Stimulated activated naive B cell treated with anti-CD40 and anti-IgM and Interleukin-4, amounts not matched to agents 10 μg/mL and 1 μg/mL and 100 μg/mL, for 72 hours (primary cell): ENCODE measurements around the gene DNM1.
"Not testable (repeated sequence)": the region's sequence is repeated elsewhere in the genome, so short reads cannot be mapped to it uniquely, and the experiment has no call there.

Source experiments
- ATAC-seq, 2 donors: fragments of 150-1000 bp; cut with Tn5 transposase; replicated peaks; 2 replicates each; pipeline ENCODE4 v1.10.0; 2021; ENCODE audit warnings: moderate library complexity in 1 of 2
- DNase-seq: peaks from one replicate; pipeline ENCODE4 v3.0.0; 2021
- H3K27ac Mint-ChIP-seq: one replicate; pipeline ENCODE4 v1.8.0; 2022; ENCODE audit warnings: mild to moderate bottlenecking, mixed read lengths
- H3K27me3 Mint-ChIP-seq, 2 donors: one replicate each; pipeline ENCODE4 v1.8.0; 2022; ENCODE audit warnings: mixed read lengths in 2 of 2
- H3K36me3 Mint-ChIP-seq, 2 donors: one replicate each; pipeline ENCODE4 v1.8.0; 2022; ENCODE audit warnings: mixed read lengths in 2 of 2, mild to moderate bottlenecking in 1 of 2
- H3K4me1 Mint-ChIP-seq, 2 donors: one replicate each; pipeline ENCODE4 v1.8.0; 2022; ENCODE audit warnings: mixed read lengths in 2 of 2, mild to moderate bottlenecking in 1 of 2
- H3K4me3 Mint-ChIP-seq, 2 donors: one replicate each; pipeline ENCODE4 v1.8.0; 2022; ENCODE audit warnings: mild to moderate bottlenecking in 2 of 2, mixed read lengths in 2 of 2, moderate library complexity in 1 of 2
- H3K9me3 Mint-ChIP-seq, 2 donors: one replicate each; pipeline ENCODE4 v1.8.0; 2022; ENCODE audit warnings: mixed read lengths in 2 of 2, mild to moderate bottlenecking in 1 of 2

The DNM1 gene

GRCh38 chr9:128219831-128220230, 16.7 kb downstream of the DNM1 start:
- DNase-seq, result no peak
- peaks cover 0 to 2% of the 10 kb centered on the region in 2 donors for H3K27me3 Mint-ChIP-seq

GRCh38 chr9:128222026-128222425, 18.8 kb downstream of the DNM1 start:
- Mint-ChIP-seq H3K27me3 (peaks cover 0 to 16% of the 10 kb centered on the region in 2 donors), H3K9me3 (no peaks in the 10 kb centered on the region), H3K36me3 (no peaks in the 10 kb centered on the region), H3K4me3 (no peak overlapping the region), H3K27ac (no peak overlapping the region), H3K4me1 (peaks cover 6 to 13% of the 10 kb centered on the region in 2 donors)
- ATAC-seq (no peak), DNase-seq (no peak)

More at GRCh38 chr9:128219831-128220230, 16.7 kb downstream of the DNM1 start:
- Mint-ChIP-seq H3K4me3 (no peak overlapping the region), H3K9me3 (no peaks in the 10 kb centered on the region), H3K27ac (no peak overlapping the region), H3K4me1 (peaks cover 9 to 13% of the 10 kb centered on the region in 2 donors), H3K36me3 (no peaks in the 10 kb centered on the region)
- ATAC-seq, result no peak

GRCh38 chr9:128222880-128223670, 19.9 kb downstream of the DNM1 start:
- Mint-ChIP-seq H3K36me3 (no peaks in the 10 kb centered on the region), H3K4me3 (no peak overlapping the region), H3K9me3 (no peaks in the 10 kb centered on the region), H3K4me1 (peaks cover 6 to 11% of the 10 kb centered on the region in 2 donors), H3K27ac (no peak overlapping the region), H3K27me3 (peaks cover 0 to 16% of the 10 kb centered on the region in 2 donors)
- DNase-seq (no peak), ATAC-seq (no peak)

GRCh38 chr9:128224877-128225276, 21.7 kb downstream of the DNM1 start:
- no peaks in the 10 kb centered on the region for H3K36me3 Mint-ChIP-seq
- no peak for ATAC-seq
- no peaks in the 10 kb centered on the region for H3K4me1 Mint-ChIP-seq
- no peak overlapping the region for H3K27ac Mint-ChIP-seq
- DNase-seq, result no peak
- H3K4me3 Mint-ChIP-seq, result no peak overlapping the region
- H3K27me3 Mint-ChIP-seq, result peaks cover 0 to 16% of the 10 kb centered on the region in 2 donors
- H3K9me3 Mint-ChIP-seq, result no peaks in the 10 kb centered on the region

- no peak overlapping the region for H3K27ac Mint-ChIP-seq
- no peaks in the 10 kb centered on the region for H3K4me1 Mint-ChIP-seq
- no peak overlapping the region for H3K4me3 Mint-ChIP-seq
- DNase-seq (no peak), ATAC-seq (no peak)
- H3K27me3 Mint-ChIP-seq, result peaks cover 0 to 16% of the 10 kb centered on the region in 2 donors
- H3K36me3 Mint-ChIP-seq, result no peaks in the 10 kb centered on the region
- no peaks in the 10 kb centered on the region for H3K9me3 Mint-ChIP-seq
Measured at GRCh38 chr9:128225770-128226411, 22.7 kb downstream of the DNM1 start.

GRCh38 chr9:128226412-128226801, 23.2 kb downstream of the DNM1 start:
- no peaks in the 10 kb centered on the region for H3K9me3 Mint-ChIP-seq
- no peaks in the 10 kb centered on the region for H3K4me1 Mint-ChIP-seq
- ATAC-seq (no peak), DNase-seq (no peak)
- no peaks in the 10 kb centered on the region for H3K36me3 Mint-ChIP-seq
- H3K4me3 Mint-ChIP-seq, result no peak overlapping the region
- no peak overlapping the region for H3K27ac Mint-ChIP-seq
- H3K27me3 Mint-ChIP-seq, result peaks cover 0 to 16% of the 10 kb centered on the region in 2 donors

GRCh38 chr9:128230897-128231296, 27.7 kb downstream of the DNM1 start:
- DNase-seq, H3K27ac Mint-ChIP-seq, H3K9me3 Mint-ChIP-seq, H3K4me1 Mint-ChIP-seq, H3K4me3 Mint-ChIP-seq, H3K36me3 Mint-ChIP-seq, ATAC-seq: not testable (repeated sequence)
- peaks cover 1 to 13% of the 10 kb centered on the region in 2 donors for H3K27me3 Mint-ChIP-seq

GRCh38 chr9:128231638-128232527, 28.7 kb downstream of the DNM1 start:
- H3K4me1 Mint-ChIP-seq, result no peaks in the 10 kb centered on the region
- ATAC-seq, result no peak
- no peaks in the 10 kb centered on the region for H3K9me3 Mint-ChIP-seq
- no peak overlapping the region for H3K27ac Mint-ChIP-seq
- no peak overlapping the region for H3K4me3 Mint-ChIP-seq
- H3K36me3 Mint-ChIP-seq, result no peaks in the 10 kb centered on the region
- peaks cover 5% of the 10 kb centered on the region in 2 donors for H3K27me3 Mint-ChIP-seq
- DNase-seq, result no peak

GRCh38 chr9:128232528-128233428, 29.6 kb downstream of the DNM1 start:
- DNase-seq, result no peak
- H3K4me3 Mint-ChIP-seq, result no peak overlapping the region
- H3K36me3 Mint-ChIP-seq, result no peaks in the 10 kb centered on the region
- H3K27ac Mint-ChIP-seq, result no peak overlapping the region
- no peaks in the 10 kb centered on the region for H3K4me1 Mint-ChIP-seq
- H3K9me3 Mint-ChIP-seq, result no peaks in the 10 kb centered on the region
- no peak for ATAC-seq
- H3K27me3 Mint-ChIP-seq, result peaks cover 5% of the 10 kb centered on the region in 2 donors

- Mint-ChIP-seq H3K27me3 (peaks cover 5 to 7% of the 10 kb centered on the region in 2 donors), H3K27ac (no peak overlapping the region), H3K4me3 (no peak overlapping the region), H3K9me3 (no peaks in the 10 kb centered on the region), H3K4me1 (no peaks in the 10 kb centered on the region), H3K36me3 (no peaks in the 10 kb centered on the region)
- no peak for DNase-seq
- ATAC-seq, result no peak
Measured at GRCh38 chr9:128233817-128234406, 30.7 kb downstream of the DNM1 start.

GRCh38 chr9:128242124-128242523, 38.9 kb downstream of the DNM1 start:
- Mint-ChIP-seq H3K9me3 (no peaks in the 10 kb centered on the region), H3K36me3 (no peaks in the 10 kb centered on the region), H3K4me3 (no peak overlapping the region), H3K27me3 (peaks cover 40% of the 10 kb centered on the region in 2 donors), H3K27ac (no peak overlapping the region), H3K4me1 (peaks cover 12 to 18% of the 10 kb centered on the region in 2 donors)
- no peak for ATAC-seq
- no peak for DNase-seq

- peaks cover 40% of the 10 kb centered on the region in 2 donors for H3K27me3 Mint-ChIP-seq
- no peaks in the 10 kb centered on the region for H3K36me3 Mint-ChIP-seq
- no peak overlapping the region for H3K27ac Mint-ChIP-seq
- no peak overlapping the region for H3K4me3 Mint-ChIP-seq
- H3K9me3 Mint-ChIP-seq, result no peaks in the 10 kb centered on the region
- peaks cover 12 to 18% of the 10 kb centered on the region in 2 donors for H3K4me1 Mint-ChIP-seq
- no peak for DNase-seq
- ATAC-seq, result no peak
Measured at GRCh38 chr9:128242828-128243214, 39.6 kb downstream of the DNM1 start.

GRCh38 chr9:128243215-128244018, 40.2 kb downstream of the DNM1 start:
- DNase-seq (no peak), ATAC-seq (no peak)
- Mint-ChIP-seq H3K4me1 (peaks cover 12 to 18% of the 10 kb centered on the region in 2 donors), H3K4me3 (no peak overlapping the region), H3K36me3 (no peaks in the 10 kb centered on the region), H3K27ac (no peak overlapping the region), H3K9me3 (no peaks in the 10 kb centered on the region), H3K27me3 (peaks cover 40% of the 10 kb centered on the region in 2 donors)
